ENCODE data around the gene STAB1. TPM values are rescaled to one million over a fixed set of nuclear protein-coding genes. Genes with fewer than 3 reads are reported as not detected.

Gene STAB1
- total RNA-seq, 1 donor from 2014 or later = 0.12 TPM

GRCh38 chr3:52456169-52456799 lies 38.9 kb upstream of the STAB1 start:
- intact Hi-C loops (cut with micrococcal nuclease) = loop anchor here (2.0 to 10.0 kb wide), 5 partner anchors 231 to 589 kb away; partner anchors contain the start of genes GLT8D1, GNL3, PARP3 and PBRM1

DNA sequence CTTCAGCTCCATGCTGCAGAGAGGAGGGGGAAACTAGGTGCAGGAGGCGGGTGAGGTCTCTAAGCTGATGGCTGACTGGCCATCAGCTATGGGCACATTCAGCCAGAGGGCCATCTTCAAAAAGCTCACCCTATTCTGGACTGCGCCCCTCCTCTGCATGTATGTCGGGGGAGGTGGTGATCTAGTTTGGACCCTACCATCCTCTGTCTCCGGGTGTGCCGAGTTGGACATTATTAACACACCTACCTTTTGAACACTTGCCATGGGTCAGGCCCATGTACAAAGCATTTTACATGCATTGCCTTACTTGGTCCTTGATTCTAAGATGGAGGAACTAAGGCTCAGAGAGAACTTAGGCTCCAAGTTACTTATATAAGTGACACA lies 38.3 kb upstream of the STAB1 start:
- intact Hi-C loops (cut with micrococcal nuclease) = loop anchor here (2.0 to 10.0 kb wide), 5 partner anchors 231 to 588 kb away; partner anchors contain the start of genes GLT8D1, GNL3, PARP3 and PBRM1

DNA sequence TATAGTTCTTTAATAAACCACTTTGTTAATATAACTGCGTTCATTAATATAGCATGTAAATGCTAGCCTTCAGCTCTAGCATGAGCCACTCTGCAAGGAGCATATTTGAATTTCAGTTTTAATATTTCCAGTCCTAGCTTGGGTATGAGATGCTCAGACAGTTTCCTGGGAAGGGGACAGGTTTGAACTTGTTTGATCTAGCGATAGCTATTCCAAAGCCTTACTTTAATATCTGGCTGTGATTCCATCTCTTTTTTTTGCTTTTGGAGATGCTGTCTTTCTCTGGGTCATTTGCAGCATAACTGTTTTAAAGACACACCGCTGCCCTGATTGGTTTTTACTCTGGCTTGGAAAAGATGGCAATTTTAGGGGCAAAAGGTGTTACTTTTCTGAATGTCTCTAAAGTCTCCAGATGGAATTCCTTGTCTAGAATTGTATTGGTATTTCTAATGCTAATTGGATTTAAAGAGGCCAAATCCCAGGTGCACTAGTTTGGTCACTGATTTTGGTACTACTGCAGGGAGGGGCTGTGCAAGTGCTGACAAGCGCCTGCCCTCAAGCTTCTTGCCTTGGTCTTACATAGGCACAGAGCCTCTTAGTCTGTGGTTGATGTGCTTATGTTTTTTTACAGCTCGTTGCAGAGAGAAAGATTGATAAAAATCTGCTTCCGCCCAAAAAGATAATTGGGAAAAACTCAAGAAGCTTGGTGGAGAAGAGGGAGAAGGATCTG lies 36.9 kb upstream of the STAB1 start:
- intact Hi-C loops (cut with micrococcal nuclease) = loop anchor here (5.0 to 10.0 kb wide), 4 partner anchors 229 to 587 kb away; partner anchors contain the start of genes GLT8D1, GNL3, PARP3 and PBRM1

GRCh38 chr3:52458770-52459545 lies 36.2 kb upstream of the STAB1 start:
- intact Hi-C loops (cut with micrococcal nuclease) = loop anchor here (5.0 to 10.0 kb wide), 4 partner anchors 228 to 586 kb away; partner anchors contain the start of genes GLT8D1, GNL3, PARP3 and PBRM1

DNA sequence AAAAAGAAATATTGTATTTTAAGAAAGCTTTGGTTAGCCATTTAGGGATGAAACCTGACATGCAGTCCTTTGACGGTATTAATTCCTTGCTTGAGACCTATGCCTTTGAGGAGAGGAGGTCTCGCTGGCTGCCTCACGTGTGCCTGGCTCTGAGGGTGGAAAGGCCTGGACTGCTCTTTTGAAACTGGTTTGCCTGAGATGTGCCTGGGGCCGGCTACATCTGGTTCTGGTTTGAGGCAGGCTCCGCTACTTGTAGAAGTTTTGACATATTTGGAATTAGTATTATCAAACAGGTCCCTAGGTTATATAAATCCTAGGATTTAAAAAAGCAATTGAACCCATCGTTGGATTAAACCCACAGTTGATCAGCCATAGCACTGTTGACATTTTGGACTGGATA lies 33.3 kb upstream of the STAB1 start:
- intact Hi-C loops (cut with micrococcal nuclease) = no loop called here

- intact Hi-C loops (cut with micrococcal nuclease) = no loop called here
These were observed 31.7 kb upstream of the STAB1 start for GRCh38 chr3:52463416-52463815.

GRCh38 chr3:52468336-52468735 lies 26.8 kb upstream of the STAB1 start:
- intact Hi-C loops (cut with micrococcal nuclease) = no loop called here

- intact Hi-C loops (cut with micrococcal nuclease) = no loop called here
These were observed 26.1 kb upstream of the STAB1 start for GRCh38 chr3:52469001-52469400.

GRCh38 chr3:52470920-52471319 lies 24.2 kb upstream of the STAB1 start:
- intact Hi-C loops (cut with micrococcal nuclease) = no loop called here

- intact Hi-C loops (cut with micrococcal nuclease) = no loop called here
These were observed 23.5 kb upstream of the STAB1 start for GRCh38 chr3:52471371-52472238.

DNA sequence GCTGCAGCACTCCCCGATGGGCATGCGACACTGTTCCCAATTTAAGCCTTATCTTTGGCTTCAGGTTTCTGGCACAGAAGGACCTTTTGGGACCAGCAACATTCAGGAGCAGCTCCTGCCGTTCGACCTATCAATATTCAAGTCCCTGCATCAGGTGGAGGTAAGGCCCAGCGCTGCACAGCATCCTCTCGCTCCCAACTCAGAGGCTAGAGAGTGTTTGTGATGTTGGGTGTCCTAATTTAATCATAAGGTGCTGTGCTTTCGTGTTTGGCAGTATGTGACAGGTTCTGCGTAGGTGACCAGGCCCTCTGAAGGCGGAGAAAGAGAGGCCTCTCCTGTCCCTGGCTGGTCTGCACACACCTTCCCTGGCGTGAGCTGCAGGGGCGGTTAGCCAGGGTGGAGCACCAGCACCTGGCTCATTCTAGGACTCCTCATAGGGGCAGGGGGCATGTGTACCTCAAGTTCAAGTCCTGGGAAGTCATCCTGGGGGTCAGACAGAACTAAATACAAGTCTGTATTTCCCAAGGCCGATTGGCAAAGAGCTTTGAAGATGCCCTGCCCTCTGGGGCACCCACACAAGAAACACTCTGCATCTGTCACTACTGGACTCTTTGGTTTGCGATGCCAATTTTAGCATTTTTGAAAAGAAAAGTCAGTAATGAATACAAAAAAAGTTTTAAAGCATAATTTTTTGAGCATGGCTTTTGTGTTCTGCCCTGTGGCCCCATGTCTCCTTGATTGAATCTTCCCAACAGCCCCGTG lies 22.7 kb upstream of the STAB1 start:
- intact Hi-C loops (cut with micrococcal nuclease) = no loop called here

DNA sequence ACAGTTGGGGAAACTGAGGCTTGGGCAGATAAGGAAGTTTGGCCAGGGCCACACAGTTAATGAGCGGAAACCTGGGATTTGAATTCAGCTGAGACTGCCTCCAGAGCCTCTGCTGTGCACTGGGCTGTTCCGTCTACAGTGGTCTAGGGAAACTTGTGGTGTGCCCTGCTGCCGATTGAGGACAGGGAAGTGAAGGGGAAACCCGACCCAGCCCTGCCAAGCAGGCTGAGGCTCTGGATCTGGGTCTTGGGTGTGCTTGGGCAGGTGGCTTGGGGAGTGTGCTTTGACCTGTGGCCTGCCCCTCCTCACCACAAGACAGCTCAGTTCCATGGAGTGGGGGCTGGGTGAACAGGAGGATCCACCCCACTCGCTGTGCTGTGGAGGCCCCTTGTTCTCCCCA lies 22.1 kb upstream of the STAB1 start:
- intact Hi-C loops (cut with micrococcal nuclease) = no loop called here

DNA sequence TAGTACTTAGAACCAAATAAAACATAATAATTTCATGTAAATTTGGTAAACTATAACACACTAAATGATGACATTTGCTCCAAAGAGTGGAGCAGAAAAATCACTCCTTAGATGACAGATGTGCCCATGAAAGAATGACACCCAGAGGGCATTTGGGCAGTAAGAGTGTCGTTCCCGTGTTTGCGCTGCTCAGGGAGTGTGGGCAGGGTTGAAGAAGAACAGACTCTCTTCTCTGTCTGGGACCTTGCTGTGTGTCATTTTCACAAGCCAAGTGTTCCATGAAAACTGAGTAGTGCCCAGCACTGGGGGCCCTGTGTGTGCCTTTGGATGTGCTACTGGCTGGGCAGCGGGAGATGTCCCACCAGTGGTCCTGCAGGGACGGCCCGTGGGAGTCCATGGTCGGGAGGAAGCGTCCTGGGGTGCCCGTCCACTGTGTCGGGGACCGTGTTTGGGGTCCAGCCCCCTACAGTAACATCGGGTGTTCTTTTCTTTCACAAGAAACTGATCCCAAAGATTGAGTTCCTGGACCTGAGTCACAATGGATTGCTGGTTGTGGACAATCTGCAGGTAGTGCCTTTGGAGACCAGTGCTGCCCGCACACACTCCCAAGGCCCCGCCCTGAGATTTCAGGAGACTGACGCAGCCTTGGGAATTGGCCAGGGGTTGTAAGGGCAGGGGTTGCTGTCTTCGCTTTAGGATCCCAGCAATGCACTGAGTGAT lies 17.9 kb upstream of the STAB1 start:
- intact Hi-C loops (cut with micrococcal nuclease) = no loop called here

DNA sequence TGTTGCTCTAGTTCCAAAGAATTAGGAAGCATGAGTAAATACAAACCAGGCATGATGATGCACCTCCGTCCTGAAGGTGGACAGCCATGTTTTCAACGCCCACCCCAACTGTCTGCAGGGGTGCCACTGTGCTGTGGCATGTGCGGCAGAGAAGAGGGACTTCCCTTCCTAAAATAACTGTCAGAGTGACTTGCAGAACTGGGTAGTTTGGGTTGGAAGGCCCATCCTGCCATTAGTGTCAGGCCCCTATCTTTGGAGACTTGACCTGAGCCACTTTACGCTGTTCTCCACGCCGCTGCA lies 17.4 kb upstream of the STAB1 start:
- intact Hi-C loops (cut with micrococcal nuclease) = no loop called here

DNA sequence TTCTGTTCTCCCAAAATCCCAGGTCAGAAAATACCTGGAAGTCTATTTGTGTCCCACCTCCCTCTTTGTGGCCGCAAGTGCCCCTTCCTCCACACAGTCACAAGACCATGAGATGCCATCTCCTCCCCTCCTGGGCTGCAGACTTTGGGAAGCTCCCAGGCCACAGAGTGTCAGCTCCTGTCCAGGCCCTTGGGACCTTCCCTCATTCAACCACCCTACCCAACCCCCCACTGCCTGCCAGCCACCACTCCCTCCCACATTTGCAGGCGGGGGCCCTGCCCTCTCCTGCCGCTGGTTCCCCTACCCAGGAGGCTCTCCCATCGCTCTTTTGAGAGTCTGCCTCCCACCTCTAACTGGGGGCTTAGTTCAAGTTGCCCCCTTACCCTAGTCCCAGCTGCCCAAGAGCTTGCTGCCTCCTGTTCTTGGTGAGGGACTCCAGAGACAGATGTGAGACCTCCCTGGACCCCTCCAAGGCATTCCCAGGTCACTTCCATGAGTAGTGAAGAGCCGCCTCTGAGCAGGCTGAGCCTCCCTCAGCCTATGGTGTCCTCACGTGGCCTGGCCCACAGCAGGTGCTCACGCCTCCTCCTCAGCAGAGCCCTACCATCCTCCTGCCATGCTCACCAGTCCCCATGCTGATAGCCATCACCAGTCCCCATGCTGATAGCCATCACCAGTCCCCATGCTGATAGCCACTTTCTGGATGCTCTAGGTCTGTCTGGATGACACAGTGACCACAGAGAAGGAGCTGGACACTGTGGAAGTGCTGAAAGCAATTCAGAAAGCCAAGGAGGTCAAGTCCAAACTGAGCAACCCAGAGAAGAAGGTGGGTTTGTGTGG lies 15.9 kb upstream of the STAB1 start:
- intact Hi-C loops (cut with micrococcal nuclease) = no loop called here

- intact Hi-C loops (cut with micrococcal nuclease) = no loop called here
These were observed 15.1 kb upstream of the STAB1 start for GRCh38 chr3:52479877-52480575.

DNA sequence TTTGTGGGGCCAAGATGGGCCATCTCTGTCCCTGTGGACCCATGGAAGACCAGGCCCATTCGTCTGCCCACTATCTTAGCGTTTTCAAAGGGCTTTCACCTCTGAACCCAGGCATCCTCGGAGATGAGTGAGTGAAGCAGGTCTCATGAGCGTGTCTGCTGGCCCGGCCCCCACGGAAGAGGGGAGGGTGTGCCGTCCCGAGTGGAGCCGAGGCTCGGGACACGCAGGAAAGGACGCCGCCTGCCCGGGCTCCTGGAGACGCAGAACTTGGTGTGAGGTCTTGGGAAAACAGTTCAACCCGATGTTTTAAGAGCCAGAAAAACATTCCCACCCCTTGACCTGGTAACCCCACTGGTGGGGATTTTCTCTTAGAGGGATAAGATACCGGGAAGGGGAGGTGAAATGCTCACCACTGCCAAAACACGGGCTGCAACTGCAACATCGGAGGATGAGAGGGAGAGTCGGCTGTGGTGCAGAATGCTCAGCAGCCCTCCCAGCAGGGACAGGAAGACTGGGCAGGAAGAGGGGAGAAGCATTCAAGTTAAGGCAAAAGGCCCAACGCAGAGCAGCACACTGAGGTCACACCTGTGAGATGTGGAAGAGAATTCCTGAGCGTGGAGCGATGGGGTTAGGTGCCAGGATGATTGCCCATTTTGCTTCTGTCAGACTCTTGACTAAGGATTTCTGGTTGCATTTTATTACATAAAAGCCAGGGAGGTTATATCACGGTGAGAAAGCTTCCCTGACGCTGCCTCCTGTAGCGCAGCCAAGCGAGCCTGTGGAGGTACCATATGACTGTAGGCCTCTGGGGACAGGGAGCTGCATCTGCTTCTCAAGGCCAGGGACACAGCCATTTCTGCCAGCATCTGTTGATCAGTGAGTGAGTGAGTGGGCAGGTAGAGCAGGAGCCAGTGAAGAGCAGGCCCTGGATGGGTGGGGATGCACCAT lies 14.1 kb upstream of the STAB1 start:
- intact Hi-C loops (cut with micrococcal nuclease) = no loop called here
